ENCODE measurements around the gene CNGA3. TPM values are rescaled to one million over a fixed set of nuclear protein-coding genes. Genes with fewer than 3 reads are reported as not detected.

Gene CNGA3
- total RNA-seq, 1 donor: 0.18 TPM

DNA sequence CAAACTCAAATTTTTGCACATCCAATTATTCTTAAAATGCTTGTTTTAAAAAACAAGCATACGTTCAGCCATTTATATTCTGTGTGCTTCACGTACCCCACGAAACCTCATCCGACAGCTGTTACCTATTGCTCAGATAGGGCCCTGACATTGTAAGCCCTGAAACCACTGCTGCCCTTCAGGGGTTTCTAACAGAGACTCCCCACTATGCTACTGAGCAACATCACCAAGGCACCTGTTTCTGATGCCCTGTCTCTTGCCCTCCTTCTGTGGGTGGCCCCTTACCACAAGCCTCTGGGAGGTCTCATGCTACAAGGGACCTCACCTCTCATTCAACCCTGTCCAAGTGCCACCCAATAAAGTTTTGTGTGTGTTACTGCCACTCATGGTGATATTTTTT, 18.5 kb upstream of the CNGA3 start:
- no peak overlapping the region for H3K4me3 ChIP-seq (ENCODE audit: low read depth, low read length)
- TF ChIP-seq, protein P1, sequence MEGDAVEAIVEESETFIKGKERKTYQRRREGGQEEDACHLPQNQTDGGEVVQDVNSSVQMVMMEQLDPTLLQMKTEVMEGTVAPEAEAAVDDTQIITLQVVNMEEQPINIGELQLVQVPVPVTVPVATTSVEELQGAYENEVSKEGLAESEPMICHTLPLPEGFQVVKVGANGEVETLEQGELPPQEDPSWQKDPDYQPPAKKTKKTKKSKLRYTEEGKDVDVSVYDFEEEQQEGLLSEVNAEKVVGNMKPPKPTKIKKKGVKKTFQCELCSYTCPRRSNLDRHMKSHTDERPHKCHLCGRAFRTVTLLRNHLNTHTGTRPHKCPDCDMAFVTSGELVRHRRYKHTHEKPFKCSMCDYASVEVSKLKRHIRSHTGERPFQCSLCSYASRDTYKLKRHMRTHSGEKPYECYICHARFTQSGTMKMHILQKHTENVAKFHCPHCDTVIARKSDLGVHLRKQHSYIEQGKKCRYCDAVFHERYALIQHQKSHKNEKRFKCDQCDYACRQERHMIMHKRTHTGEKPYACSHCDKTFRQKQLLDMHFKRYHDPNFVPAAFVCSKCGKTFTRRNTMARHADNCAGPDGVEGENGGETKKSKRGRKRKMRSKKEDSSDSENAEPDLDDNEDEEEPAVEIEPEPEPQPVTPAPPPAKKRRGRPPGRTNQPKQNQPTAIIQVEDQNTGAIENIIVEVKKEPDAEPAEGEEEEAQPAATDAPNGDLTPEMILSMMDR (IDR thresholded peaks at IDR 0.05; ENCODE audit: insufficient read depth, low read length): no peak
- no peak for DNase-seq (ENCODE audit: low read depth)

DNA sequence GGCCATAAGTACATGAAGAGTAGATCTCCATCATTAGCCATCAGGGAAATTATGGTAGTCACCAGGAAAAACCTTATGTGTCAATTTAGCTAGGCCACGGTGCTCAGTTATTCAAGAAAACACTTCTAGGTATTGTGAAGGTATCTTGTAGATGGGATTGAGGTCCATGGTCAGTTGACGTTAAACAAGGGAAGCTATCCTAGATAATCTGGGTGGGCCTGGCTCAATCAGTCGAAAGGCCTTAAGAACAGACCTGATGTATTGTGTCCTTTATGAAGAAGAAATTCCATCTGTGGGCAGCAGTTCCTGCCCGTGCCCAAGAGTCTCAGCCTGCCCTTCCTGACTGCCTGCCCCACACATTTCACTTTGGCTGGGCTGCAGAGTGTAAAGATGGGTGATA, 16.7 kb upstream of the CNGA3 start:
- DNase-seq (ENCODE audit: low read depth): no peak
- H3K4me3 ChIP-seq (ENCODE audit: low read depth, low read length): no peak overlapping the region
- TF ChIP-seq, protein P1 (IDR thresholded peaks at IDR 0.05; ENCODE audit: insufficient read depth, low read length): no peak

DNA sequence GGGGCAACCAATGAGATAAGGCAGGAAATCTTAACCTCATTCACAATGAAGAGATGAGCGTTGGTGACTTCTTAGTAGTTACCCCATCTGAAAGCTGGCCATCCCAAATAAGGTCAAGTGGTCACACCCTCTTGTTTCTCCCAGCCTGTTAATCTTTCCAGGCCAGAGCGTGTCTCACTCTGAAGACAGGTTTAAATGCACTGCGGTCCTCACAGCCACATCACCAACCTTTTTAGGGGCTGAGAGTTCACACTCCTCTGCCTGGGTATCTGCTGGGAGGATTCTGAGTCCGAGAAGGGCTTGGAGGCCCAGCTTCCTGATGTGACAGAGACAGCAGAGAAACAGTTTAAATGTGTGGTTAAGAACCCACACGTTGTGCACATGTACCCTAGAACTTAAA, 13.3 kb upstream of the CNGA3 start:
- DNase-seq (ENCODE audit: low read depth): no peak
- TF ChIP-seq, protein P1 (IDR thresholded peaks at IDR 0.05; ENCODE audit: insufficient read depth, low read length): no peak

DNA sequence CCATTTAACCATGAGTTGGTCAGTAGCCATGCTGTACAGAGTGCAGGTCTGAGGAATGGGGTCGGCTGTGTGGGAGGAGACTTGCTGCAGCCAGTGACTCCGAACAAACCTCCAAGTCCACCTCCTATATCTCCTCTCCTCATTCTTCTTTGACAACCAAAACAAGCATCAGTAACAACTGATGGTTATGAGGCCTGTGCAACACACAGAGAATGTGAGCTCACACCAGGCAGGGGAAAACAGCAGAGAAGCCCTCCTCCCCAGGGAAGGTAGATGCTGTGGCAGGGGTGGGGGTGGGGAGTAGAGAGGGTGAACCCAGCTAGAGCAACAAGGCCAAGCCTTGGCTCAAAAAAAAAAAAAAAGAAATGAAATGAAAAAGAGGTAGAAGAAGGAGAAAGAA, 12.3 kb upstream of the CNGA3 start:
- TF ChIP-seq, protein P1 (IDR thresholded peaks at IDR 0.05; ENCODE audit: insufficient read depth, low read length): no peak
- DNase-seq (ENCODE audit: low read depth): peak; percentile 5
- H3K4me3 ChIP-seq (ENCODE audit: low read depth, low read length): no peak overlapping the region

More for the DNA sequence above, 13.3 kb upstream of the CNGA3 start:
- no peak overlapping the region for H3K4me3 ChIP-seq (ENCODE audit: low read depth, low read length)

DNA sequence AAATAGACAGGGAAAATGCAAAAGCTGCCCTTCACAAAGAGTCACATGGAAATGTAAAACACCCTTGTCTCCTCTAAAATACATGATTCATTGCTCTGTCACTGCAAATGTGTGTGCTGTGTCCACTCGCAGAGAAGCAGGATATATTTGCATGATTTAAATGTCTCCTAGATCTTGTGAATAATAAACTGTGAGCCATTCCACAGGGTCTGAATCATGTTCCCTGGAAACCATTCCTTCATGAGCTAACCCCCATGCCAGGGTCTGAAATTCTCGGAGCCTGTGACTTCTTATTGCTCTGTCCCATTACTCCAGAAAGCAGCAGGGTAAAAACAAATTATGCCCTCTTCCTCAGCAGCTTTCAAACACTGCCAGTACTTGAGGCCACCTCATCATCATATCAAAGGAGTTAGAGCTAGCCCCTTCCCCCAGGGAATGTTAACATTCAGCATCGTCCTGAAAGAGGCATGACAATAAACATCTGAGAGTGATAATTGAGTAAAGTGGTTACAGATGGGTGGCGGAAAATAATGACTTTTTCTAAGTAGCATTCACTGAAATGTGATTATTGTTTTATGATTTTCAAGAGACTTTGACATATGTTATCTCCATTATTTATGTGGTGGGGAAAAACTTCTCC, 11.7 kb upstream of the CNGA3 start:
- no peak overlapping the region for H3K4me3 ChIP-seq (ENCODE audit: low read depth, low read length)
- TF ChIP-seq, protein P1 (IDR thresholded peaks at IDR 0.05; ENCODE audit: insufficient read depth, low read length): no peak

DNA sequence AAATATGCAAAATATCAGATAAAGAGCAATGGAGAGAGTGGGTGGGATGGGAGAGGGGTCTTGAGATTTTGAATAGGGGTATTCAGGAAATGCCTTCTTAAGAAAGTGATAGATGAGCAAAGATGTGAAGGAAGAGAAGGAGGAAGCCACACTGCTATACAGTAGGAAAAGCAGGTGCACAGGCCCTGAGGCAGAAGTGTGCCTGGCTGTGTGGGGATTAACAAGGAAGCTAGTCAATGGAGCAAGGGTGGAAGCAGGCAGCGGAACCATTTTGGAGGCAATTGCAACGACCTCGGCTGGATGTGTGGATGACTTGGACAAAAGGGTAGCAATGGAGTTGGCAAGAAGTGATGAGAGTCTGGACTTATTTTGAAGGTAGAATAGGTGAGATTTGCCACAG, 11.0 kb upstream of the CNGA3 start:
- TF ChIP-seq, protein P1 (IDR thresholded peaks at IDR 0.05; ENCODE audit: insufficient read depth, low read length): no peak
- no peak overlapping the region for H3K4me3 ChIP-seq (ENCODE audit: low read depth, low read length)
- no peak for DNase-seq (ENCODE audit: low read depth)

More for the DNA sequence above, 11.7 kb upstream of the CNGA3 start:
- DNase-seq (ENCODE audit: low read depth): peak; percentile 84

DNA sequence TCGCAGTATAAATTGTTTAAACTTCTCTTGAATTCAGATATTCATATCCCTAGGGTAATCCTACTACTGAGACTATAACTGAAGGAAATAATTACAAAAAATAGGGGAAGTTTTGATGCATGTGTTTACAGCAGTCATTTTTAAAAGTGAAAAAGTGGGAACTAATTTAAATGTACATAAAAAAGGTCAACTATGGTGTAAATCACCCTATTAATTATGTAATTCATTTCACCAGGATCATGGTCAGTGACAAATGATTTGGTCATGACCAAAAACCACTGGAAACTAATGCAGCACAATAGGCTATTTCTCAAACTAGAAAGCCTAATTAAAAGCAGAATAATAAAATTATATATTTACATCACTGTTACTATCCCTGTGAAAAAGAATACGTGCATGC, 5.0 kb upstream of the CNGA3 start:
- DNase-seq (ENCODE audit: low read depth): no peak
- no peak overlapping the region for H3K4me3 ChIP-seq (ENCODE audit: low read depth, low read length)
- TF ChIP-seq, protein P1 (IDR thresholded peaks at IDR 0.05; ENCODE audit: insufficient read depth, low read length): no peak
